Heart right ventricle (tissue), 16 donors: ENCODE data around the gene CES2. TPM values are rescaled to one million over a fixed set of nuclear protein-coding genes. Genes with fewer than 3 reads are reported as not detected.
"Not testable (repeated sequence)": the region's sequence is repeated elsewhere in the genome, so short reads cannot be mapped to it uniquely, and the experiment has no call there.

ENCODE experiments used
- ATAC-seq, 8 donors: fragments of 200-7000 bp; cut with Tn5 transposase; one replicate each; pipeline ENCODE4 v1.9.1; 2020; ENCODE audit warnings: mild to moderate bottlenecking in 8 of 8, moderate library complexity in 8 of 8, moderate number of reproducible peaks in 1 of 8
- DNase-seq, 2 donors: peaks; one replicate each; pipeline ENCODE4 v3.0.0-alpha.2; 2020
- H3K27ac ChIP-seq, 10 donors: fragments of 200-600 bp; sonication (generic) in 2 of 10; one replicate each; pipeline versions ENCODE4 v1.5.0 to v1.8.0; 2020 to 2022; ENCODE audit warnings: mild to moderate bottlenecking in 3 of 10
- H3K27me3 ChIP-seq, 7 donors: fragments of 200-600 bp; one replicate each; pipeline ENCODE4 v1.8.0; 2021 to 2022; ENCODE audit warnings: mild to moderate bottlenecking in 2 of 7
- H3K36me3 ChIP-seq, 9 donors: fragments of 200-600 bp; sonication (generic) in 1 of 9; one replicate each; pipeline versions ENCODE4 v1.5.0 to v1.8.0; 2020 to 2022; ENCODE audit warnings: mild to moderate bottlenecking in 2 of 9
- H3K4me1 ChIP-seq, 9 donors: fragments of 200-600 bp; sonication (generic) in 1 of 9; one replicate each; pipeline versions ENCODE4 v1.5.0 to v1.8.0; 2020 to 2022; ENCODE audit warnings: mild to moderate bottlenecking in 4 of 9
- H3K4me3 ChIP-seq, 10 donors: fragments of 200-600 bp; sonication (generic) in 2 of 10; one replicate each; pipeline versions ENCODE4 v1.5.0 to v1.8.0; 2020 to 2022; ENCODE audit warnings: mild to moderate bottlenecking in 7 of 10, moderate library complexity in 2 of 10
- H3K9me3 ChIP-seq, 11 donors: fragments of 200-600 bp in 10 of 11; sonication (generic) in 2 of 11; one replicate each; pipeline versions ENCODE4 v1.5.0 to v1.8.0; 2013 to 2022; ENCODE audit warnings: mild to moderate bottlenecking in 2 of 11, control low read depth in 1 of 11, moderate library complexity in 1 of 11
- WGBS, 2 donors: extraction: QIAGEN DNeasy Blood & Tissue Kit; methylation state at CpG; one replicate each; pipeline ENCODE4 v1.1.7; 2013; ENCODE audit warnings: inconsistent platforms in 1 of 2; 5-methylcytosine and 5-hydroxymethylcytosine counted together
- intact Hi-C, 10 donors: fragments of 100-400 bp; cut with DNase I; formaldehyde crosslinking; loops; one replicate each; pipeline versions ENCODE4 v1.11.1 to v1.14.2; 2022
- polyA plus RNA-seq, 2 donors: library from polyadenylated mRNA; stranded (reverse); fragments of 200-250 nt; gene quantifications; one replicate each; pipeline ENCODE4 v1.2.3, GENCODE V29; 2013
- total RNA-seq, 10 donors: library from RNA; stranded (reverse); fragmentation: NEBNext Ultra II Directional in 3 of 10; extraction: Animal tissue kit (Norgen Biotek cat#: 25700) in 3 of 10; gene quantifications; one replicate each; pipeline versions ENCODE4 v1.2.1 to v1.2.4, GENCODE V29; 2021 to 2023
- TF ChIP-seq, protein P1 (sequence below), 9 donors: fragments of 200-600 bp; sonication (generic) in 2 of 9; IDR thresholded peaks; one replicate each; pipeline versions ENCODE4 v1.5.0 to v1.8.0; 2021 to 2022; ENCODE audit warnings: antibody characterized with exemption in 9 of 9, mild to moderate bottlenecking in 5 of 9, moderate library complexity in 1 of 9
- donor health status: Arrhythmogenic right ventricular cardiomyopathy.
- donor health status: ischemic (EF 13 %, LVEDD 7.1; RV severe dilation, severe dysfunction).
- donor health status: healthy with polysubstance abuse.
- donor health status: DM: no; HTN: yes; CAD: no.
- donor health status: DM: no; HTN: no; CAD: no.
- donor health status: ischemic (EF 25% LVEDD 6.9; RV normal size, moderate dysfunction).
- donor health status: ischemic (EF 25% LVEDD 5.7; RV mildly dilated, moderate dysfunction).
- donor health status: healthy.
- donor health status: DM: yes; HTN: yes; CAD: no.
- donor health status: Ischemic cardiomyopathy.
- donor health status: ischemic (EF 35%, LVEDD 5.7; RV mildly dilated, moderate dysfunction).
- donor health status: nonischemic (EF 11% LVEDD 7.7; RV severe dilation, severe dysfunction).
- donor health status: DM: yes; HTN: yes; CAD: no.
- donor health status: PGD.
- donor health status: ischemic (EF 29% LVEDD 5.4; RV normal size, mild dysfunction).
- donor health status: nonischemic (EF 23%, LVEDD 6.1; RV moderate dilation, normal function).

Gene CES2
- total and polyA plus RNA-seq, 12 donors: 25.1 to 194 (median 81.5) TPM

- WGBS, 2 donors: 90 to 94% methylated on average over 2 of the region's 2 CpGs
- DNase-seq (no peak), ATAC-seq (no peak)
- Histone ChIP-seq H3K4me1 (peaks cover 20 to 62% (median 49%) of the 10 kb centered on the region in 9 donors), H3K9me3 (no peaks in the 10 kb centered on the region), H3K27ac (no peak overlapping the region), H3K27me3 (no peaks in the 10 kb centered on the region), H3K4me3 (no peak overlapping the region), H3K36me3 (peaks cover 0 to 30% (median 0%) of the 10 kb centered on the region in 9 donors)
- intact Hi-C loops: loop anchor here in 3 of 10 donors (5.0 kb wide), 1 partner anchor 34 kb away; no protein-coding TSS in a partner anchor
- TF ChIP-seq, protein P1, sequence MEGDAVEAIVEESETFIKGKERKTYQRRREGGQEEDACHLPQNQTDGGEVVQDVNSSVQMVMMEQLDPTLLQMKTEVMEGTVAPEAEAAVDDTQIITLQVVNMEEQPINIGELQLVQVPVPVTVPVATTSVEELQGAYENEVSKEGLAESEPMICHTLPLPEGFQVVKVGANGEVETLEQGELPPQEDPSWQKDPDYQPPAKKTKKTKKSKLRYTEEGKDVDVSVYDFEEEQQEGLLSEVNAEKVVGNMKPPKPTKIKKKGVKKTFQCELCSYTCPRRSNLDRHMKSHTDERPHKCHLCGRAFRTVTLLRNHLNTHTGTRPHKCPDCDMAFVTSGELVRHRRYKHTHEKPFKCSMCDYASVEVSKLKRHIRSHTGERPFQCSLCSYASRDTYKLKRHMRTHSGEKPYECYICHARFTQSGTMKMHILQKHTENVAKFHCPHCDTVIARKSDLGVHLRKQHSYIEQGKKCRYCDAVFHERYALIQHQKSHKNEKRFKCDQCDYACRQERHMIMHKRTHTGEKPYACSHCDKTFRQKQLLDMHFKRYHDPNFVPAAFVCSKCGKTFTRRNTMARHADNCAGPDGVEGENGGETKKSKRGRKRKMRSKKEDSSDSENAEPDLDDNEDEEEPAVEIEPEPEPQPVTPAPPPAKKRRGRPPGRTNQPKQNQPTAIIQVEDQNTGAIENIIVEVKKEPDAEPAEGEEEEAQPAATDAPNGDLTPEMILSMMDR (IDR thresholded peaks at IDR 0.05): no peak
These were observed 3.7 kb upstream of the CES2 start for GRCh38 chr16:66931665-66932064.

DNA sequence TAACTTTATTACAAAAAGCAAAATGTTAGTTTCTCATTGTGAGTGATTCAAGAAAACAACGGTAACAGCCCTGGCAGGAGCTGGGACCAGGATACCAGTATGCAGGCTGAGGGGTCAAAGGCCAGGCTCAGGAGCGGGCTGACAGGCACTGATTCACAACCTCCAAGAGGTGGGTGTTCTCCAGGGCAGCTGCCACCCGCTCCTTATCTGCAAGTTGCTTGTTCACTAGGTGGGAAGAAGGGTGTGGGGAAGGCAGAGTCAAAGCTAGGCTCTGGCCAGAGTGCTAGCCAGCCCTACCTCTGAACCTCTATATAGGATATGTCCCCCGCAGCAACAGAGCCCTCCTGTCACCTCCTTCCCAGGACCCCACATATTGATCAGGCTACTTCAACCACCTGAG, 3.2 kb upstream of the CES2 start:
- ATAC-seq (no peak), DNase-seq (peak in 1 of 2 donors; percentile 5)
- TF ChIP-seq, protein P1 (IDR thresholded peaks at IDR 0.05): no peak
- H3K27ac ChIP-seq: no peak overlapping the region
- H3K36me3 ChIP-seq: peaks cover 0 to 32% (median 0%) of the 10 kb centered on the region in 9 donors
- H3K4me3 ChIP-seq: no peak overlapping the region
- H3K27me3 ChIP-seq: no peaks in the 10 kb centered on the region
- intact Hi-C loops: loop anchor here in 3 of 10 donors (5.0 kb wide), 1 partner anchor 35 kb away; no protein-coding TSS in a partner anchor
- 81 to 88% methylated on average over 4 of the region's 4 CpGs for WGBS, 2 donors
- peaks cover 21 to 62% (median 45%) of the 10 kb centered on the region in 9 donors for H3K4me1 ChIP-seq
- no peaks in the 10 kb centered on the region for H3K9me3 ChIP-seq

GRCh38 chr16:66933776-66934137, 1.6 kb upstream of the CES2 start:
- intact Hi-C loops: loop anchor here in 3 of 10 donors (5.0 kb wide), 1 partner anchor 36 kb away; no protein-coding TSS in a partner anchor
- no peak for DNase-seq
- peaks cover 0 to 48% (median 0%) of the 10 kb centered on the region in 9 donors for H3K36me3 ChIP-seq
- 3 to 4% methylated on average over 12 of the region's 12 CpGs for WGBS, 2 donors
- no peaks in the 10 kb centered on the region for H3K27me3 ChIP-seq
- H3K9me3 ChIP-seq: no peaks in the 10 kb centered on the region
- peak overlapping the region; percentile 83 to 99 (median 95) for H3K27ac ChIP-seq
- TF ChIP-seq, protein P1 (IDR thresholded peaks at IDR 0.05): no peak
- no peak for ATAC-seq
- peak overlapping the region; percentile 62 to 99 (median 86) for H3K4me3 ChIP-seq
- peaks cover 21 to 60% (median 42%) of the 10 kb centered on the region in 9 donors for H3K4me1 ChIP-seq

GRCh38 chr16:66934138-66934838, 1.0 kb upstream of the CES2 start, which contains the start of gene CIAO2B:
TSS of gene CIAO2B (minus strand) at chr16:66934402. CDS start at chr16:66934364, 38 bp downstream.
- Histone ChIP-seq H3K4me3 (peak within 1 kb of the TSS; percentile 62 to 99 (median 86)), H3K27me3 (no peaks in the 10 kb centered on the region), H3K9me3 (no peaks in the 10 kb centered on the region), H3K36me3 (peaks cover 0 to 53% (median under 1%) of the 10 kb centered on the region in 9 donors), H3K4me1 (peaks cover 21 to 55% (median 42%) of the 10 kb centered on the region in 9 donors), H3K27ac (peak within 1 kb of the TSS; percentile 83 to 99 (median 95))
- ATAC-seq: peak; percentile 81 to 94 (median 90)
- intact Hi-C loops: loop anchor here in 3 of 10 donors (5.0 kb wide), 1 partner anchor 37 kb away; no protein-coding TSS in a partner anchor
- WGBS, 2 donors: 0 to 1% methylated on average over 76 of the region's 76 CpGs
- TF ChIP-seq, protein P1 (IDR thresholded peaks at IDR 0.05): no peak
- peak; percentile 90 to 92 for DNase-seq

- H3K27me3 ChIP-seq, DNase-seq, H3K9me3 ChIP-seq: not testable (repeated sequence)
- WGBS, 2 donors: 1 to 2% methylated on average over 17 to 19 of the region's 24 CpGs
- intact Hi-C loops: loop anchor here in 3 of 10 donors (5.0 kb wide), 1 partner anchor 38 kb away; no protein-coding TSS in a partner anchor
- peak overlapping the region; percentile 83 to 99 (median 95) for H3K27ac ChIP-seq
- ATAC-seq: peak in 3 of 8 donors; percentile 1 to 9 (median 8)
- H3K4me1 ChIP-seq: peaks cover 21 to 53% (median 42%) of the 10 kb centered on the region in 9 donors
- peaks cover 0 to 56% (median 5%) of the 10 kb centered on the region in 9 donors for H3K36me3 ChIP-seq
- peak overlapping the region; percentile 62 to 99 (median 86) for H3K4me3 ChIP-seq
These were observed 440 bp upstream of the CES2 start for GRCh38 chr16:66934839-66935313.
